ENCODE data around the gene APOBEC3B.

The APOBEC3B gene

DNA sequence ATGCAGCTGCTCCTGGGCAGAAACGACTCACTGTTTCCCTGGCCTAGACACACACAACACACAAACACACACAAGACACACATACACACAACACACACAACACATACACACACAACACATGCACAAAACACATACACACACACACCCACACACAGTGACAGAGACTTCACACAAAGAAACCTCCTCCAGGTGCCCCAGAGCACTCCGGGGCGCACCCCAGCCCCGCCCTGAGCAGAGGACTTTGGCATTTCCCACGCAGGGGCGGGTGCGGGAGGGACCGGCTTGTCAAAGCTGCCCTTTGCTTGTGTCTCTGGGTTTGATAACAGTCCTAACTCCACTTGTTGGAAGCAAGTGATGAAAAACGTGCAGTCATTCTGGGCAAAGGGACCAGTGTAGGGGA is 18.3 kb upstream of the APOBEC3B start:
- TF ChIP-seq FOXM1 (IDR thresholded peaks at IDR 0.05; ENCODE audit: borderline replicate concordance, low read depth) (no peak), YY1 (IDR thresholded peaks at IDR 0.05; ENCODE audit: low read depth) (no peak), EP300 (IDR thresholded peaks at IDR 0.05; ENCODE audit: borderline replicate concordance) (no peak), NFIC (IDR thresholded peaks at IDR 0.05) (no peak), TCF12 (IDR thresholded peaks at IDR 0.05; ENCODE audit: low read depth) (no peak), TEAD4 (IDR thresholded peaks at IDR 0.05) (no peak), TAF1 (IDR thresholded peaks at IDR 0.05; ENCODE audit: low read depth) (no peak), ZBTB7A (IDR thresholded peaks at IDR 0.05; ENCODE audit: low read depth) (no peak), CREB1 (IDR thresholded peaks at IDR 0.05; ENCODE audit: low read depth) (no peak), CEBPB (IDR thresholded peaks at IDR 0.05) (no peak), RAD21 (IDR thresholded peaks at IDR 0.05; ENCODE audit: low read depth) (no peak), EGR1 (IDR thresholded peaks at IDR 0.05) (no peak)
- TF ChIP-seq, protein P1, sequence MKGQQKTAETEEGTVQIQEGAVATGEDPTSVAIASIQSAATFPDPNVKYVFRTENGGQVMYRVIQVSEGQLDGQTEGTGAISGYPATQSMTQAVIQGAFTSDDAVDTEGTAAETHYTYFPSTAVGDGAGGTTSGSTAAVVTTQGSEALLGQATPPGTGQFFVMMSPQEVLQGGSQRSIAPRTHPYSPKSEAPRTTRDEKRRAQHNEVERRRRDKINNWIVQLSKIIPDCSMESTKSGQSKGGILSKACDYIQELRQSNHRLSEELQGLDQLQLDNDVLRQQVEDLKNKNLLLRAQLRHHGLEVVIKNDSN (IDR thresholded peaks at IDR 0.05) = no peak
- TF ChIP-seq, protein P2, sequence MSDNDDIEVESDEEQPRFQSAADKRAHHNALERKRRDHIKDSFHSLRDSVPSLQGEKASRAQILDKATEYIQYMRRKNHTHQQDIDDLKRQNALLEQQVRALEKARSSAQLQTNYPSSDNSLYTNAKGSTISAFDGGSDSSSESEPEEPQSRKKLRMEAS (IDR thresholded peaks at IDR 0.05) = no peak
- TF ChIP-seq, protein P3, sequence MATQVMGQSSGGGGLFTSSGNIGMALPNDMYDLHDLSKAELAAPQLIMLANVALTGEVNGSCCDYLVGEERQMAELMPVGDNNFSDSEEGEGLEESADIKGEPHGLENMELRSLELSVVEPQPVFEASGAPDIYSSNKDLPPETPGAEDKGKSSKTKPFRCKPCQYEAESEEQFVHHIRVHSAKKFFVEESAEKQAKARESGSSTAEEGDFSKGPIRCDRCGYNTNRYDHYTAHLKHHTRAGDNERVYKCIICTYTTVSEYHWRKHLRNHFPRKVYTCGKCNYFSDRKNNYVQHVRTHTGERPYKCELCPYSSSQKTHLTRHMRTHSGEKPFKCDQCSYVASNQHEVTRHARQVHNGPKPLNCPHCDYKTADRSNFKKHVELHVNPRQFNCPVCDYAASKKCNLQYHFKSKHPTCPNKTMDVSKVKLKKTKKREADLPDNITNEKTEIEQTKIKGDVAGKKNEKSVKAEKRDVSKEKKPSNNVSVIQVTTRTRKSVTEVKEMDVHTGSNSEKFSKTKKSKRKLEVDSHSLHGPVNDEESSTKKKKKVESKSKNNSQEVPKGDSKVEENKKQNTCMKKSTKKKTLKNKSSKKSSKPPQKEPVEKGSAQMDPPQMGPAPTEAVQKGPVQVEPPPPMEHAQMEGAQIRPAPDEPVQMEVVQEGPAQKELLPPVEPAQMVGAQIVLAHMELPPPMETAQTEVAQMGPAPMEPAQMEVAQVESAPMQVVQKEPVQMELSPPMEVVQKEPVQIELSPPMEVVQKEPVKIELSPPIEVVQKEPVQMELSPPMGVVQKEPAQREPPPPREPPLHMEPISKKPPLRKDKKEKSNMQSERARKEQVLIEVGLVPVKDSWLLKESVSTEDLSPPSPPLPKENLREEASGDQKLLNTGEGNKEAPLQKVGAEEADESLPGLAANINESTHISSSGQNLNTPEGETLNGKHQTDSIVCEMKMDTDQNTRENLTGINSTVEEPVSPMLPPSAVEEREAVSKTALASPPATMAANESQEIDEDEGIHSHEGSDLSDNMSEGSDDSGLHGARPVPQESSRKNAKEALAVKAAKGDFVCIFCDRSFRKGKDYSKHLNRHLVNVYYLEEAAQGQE (IDR thresholded peaks at IDR 0.05; ENCODE audit: low read depth) = no peak

DNA sequence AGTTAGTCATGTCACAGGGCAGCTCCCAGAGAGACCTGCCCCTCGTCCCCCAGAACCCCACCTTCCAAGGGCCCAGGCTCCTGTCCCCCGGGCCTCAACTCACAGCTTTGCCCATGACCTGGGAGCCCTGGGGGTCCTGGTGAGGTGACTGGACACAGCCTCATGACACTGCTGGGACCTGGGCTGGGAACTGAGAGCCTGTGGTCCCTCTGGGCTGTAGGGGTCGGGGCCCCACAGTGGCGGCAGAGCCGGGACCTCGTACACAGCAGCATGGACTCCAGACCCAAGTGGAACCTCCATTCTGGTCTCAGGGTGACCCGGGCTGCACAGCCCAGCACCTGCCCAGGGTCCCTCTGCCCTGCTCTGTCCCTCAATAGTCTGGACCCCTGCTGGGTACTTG is 17.8 kb upstream of the APOBEC3B start:
- TF ChIP-seq ZBTB7A (IDR thresholded peaks at IDR 0.05; ENCODE audit: low read depth) (no peak), RAD21 (IDR thresholded peaks at IDR 0.05; ENCODE audit: low read depth) (no peak), TCF12 (IDR thresholded peaks at IDR 0.05; ENCODE audit: low read depth) (no peak), CREB1 (IDR thresholded peaks at IDR 0.05; ENCODE audit: low read depth) (no peak), TEAD4 (IDR thresholded peaks at IDR 0.05) (no peak), YY1 (IDR thresholded peaks at IDR 0.05; ENCODE audit: low read depth) (no peak), EGR1 (IDR thresholded peaks at IDR 0.05) (no peak), EP300 (IDR thresholded peaks at IDR 0.05; ENCODE audit: borderline replicate concordance) (no peak)
- TF ChIP-seq, protein P1 (IDR thresholded peaks at IDR 0.05) = no peak
- TF ChIP-seq, protein P3 (IDR thresholded peaks at IDR 0.05; ENCODE audit: low read depth) = no peak

DNA sequence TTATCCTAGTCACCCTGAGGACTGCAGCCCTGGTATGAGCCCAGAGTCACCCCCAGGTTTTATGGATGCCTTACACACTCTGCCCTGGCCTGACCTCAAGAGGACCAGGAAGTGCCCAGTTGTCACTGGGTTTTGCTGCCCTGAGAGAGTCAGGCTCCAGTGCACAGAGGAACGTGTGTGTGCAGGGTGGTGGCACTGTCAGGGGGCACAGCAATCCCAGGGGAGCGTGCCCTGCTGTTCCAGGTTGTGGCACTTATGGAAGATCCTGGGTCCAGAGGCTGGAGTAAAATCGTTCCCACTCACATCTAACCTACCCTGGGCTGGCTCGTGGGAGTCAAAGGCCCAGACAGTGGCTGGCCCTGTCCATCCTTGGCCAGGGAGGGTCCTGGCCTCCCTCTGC is 17.2 kb upstream of the APOBEC3B start:
- TF ChIP-seq YY1 (IDR thresholded peaks at IDR 0.05; ENCODE audit: low read depth) = no peak
- no peak for TF ChIP-seq TAF1 (IDR thresholded peaks at IDR 0.05; ENCODE audit: low read depth)
- TF ChIP-seq EGR1 (IDR thresholded peaks at IDR 0.05) = no peak
- TF ChIP-seq FOXM1 (IDR thresholded peaks at IDR 0.05; ENCODE audit: borderline replicate concordance, low read depth) = no peak
- TF ChIP-seq CREB1 (IDR thresholded peaks at IDR 0.05; ENCODE audit: low read depth) = no peak
- TF ChIP-seq, protein P2 (IDR thresholded peaks at IDR 0.05) = no peak
- TF ChIP-seq ZBTB7A (IDR thresholded peaks at IDR 0.05; ENCODE audit: low read depth) = no peak
- TF ChIP-seq, protein P1 (IDR thresholded peaks at IDR 0.05) = no peak
- no peak for TF ChIP-seq TEAD4 (IDR thresholded peaks at IDR 0.05)
- TF ChIP-seq RAD21 (IDR thresholded peaks at IDR 0.05; ENCODE audit: low read depth) = no peak
- no peak for TF ChIP-seq NFIC (IDR thresholded peaks at IDR 0.05)
- no peak for TF ChIP-seq EP300 (IDR thresholded peaks at IDR 0.05; ENCODE audit: borderline replicate concordance)
- TF ChIP-seq, protein P3 (IDR thresholded peaks at IDR 0.05; ENCODE audit: low read depth) = no peak
- TF ChIP-seq TCF12 (IDR thresholded peaks at IDR 0.05; ENCODE audit: low read depth) = no peak
- TF ChIP-seq CEBPB (IDR thresholded peaks at IDR 0.05) = no peak

All from Ishikawa (cell line).